Mesenchymal stem cell (in vitro differentiated cells and primary cell): Measurements from ENCODE around the gene DIP2C.

ENCODE experiments used
- DNase-seq: peaks from one replicate; pipeline ENCODE4 v3.0.0-alpha.2; 2013
- H2AFZ ChIP-seq: one replicate; pipeline ENCODE4 v1.6.1; 2013; ENCODE audit warnings: low read depth, mild to moderate bottlenecking, control low read depth, inconsistent platforms, low read length, moderate library complexity
- H2AK5ac ChIP-seq: 2 replicates; pipeline ENCODE4 v1.6.1; 2013; ENCODE audit warnings: low read length, moderate library complexity, mild to moderate bottlenecking, inconsistent platforms; ENCODE audit not compliant: severe bottlenecking
- H2BK120ac ChIP-seq: one replicate; pipeline ENCODE4 v1.6.1; 2013; ENCODE audit warnings: low read depth, mild to moderate bottlenecking, inconsistent platforms, low read length, moderate library complexity
- H2BK12ac ChIP-seq, 2 experiments: one replicate each; pipeline ENCODE4 v1.6.1; 2013; ENCODE audit warnings: inconsistent platforms in 2 of 2, low read length in 2 of 2, mild to moderate bottlenecking in 2 of 2, moderate library complexity in 2 of 2, control low read depth in 1 of 2
- H2BK15ac ChIP-seq: one replicate; pipeline ENCODE4 v1.6.1; 2013; ENCODE audit warnings: mild to moderate bottlenecking, low read depth, inconsistent platforms; ENCODE audit not compliant: poor library complexity, severe bottlenecking
- H2BK5ac ChIP-seq: 2 replicates; pipeline ENCODE4 v1.6.1; 2013; ENCODE audit warnings: low read depth, mild to moderate bottlenecking, low read length, control low read depth, inconsistent platforms; ENCODE audit not compliant: poor library complexity, severe bottlenecking
- H3K14ac ChIP-seq, 2 experiments: one replicate each; pipeline ENCODE4 v1.6.1; 2013; ENCODE audit warnings: inconsistent platforms in 2 of 2, low read length in 2 of 2, control low read depth in 1 of 2, mild to moderate bottlenecking in 1 of 2, moderate library complexity in 1 of 2
- H3K18ac ChIP-seq, 2 experiments: one replicate each; pipeline ENCODE4 v1.6.1; 2013; ENCODE audit warnings: inconsistent platforms in 2 of 2, low read length in 2 of 2, control low read depth in 1 of 2, low read depth in 1 of 2, mild to moderate bottlenecking in 1 of 2
- H3K23ac ChIP-seq, 2 experiments: one replicate each; pipeline ENCODE4 v1.6.1; 2013; ENCODE audit warnings: inconsistent platforms in 2 of 2, low read length in 2 of 2, mild to moderate bottlenecking in 2 of 2, moderate library complexity in 2 of 2, control low read depth in 1 of 2
- H3K27ac ChIP-seq: 2 replicates; pipeline ENCODE4 v1.5.1; 2013; ENCODE audit warnings: mild to moderate bottlenecking, moderate library complexity, low read length, control low read depth, inconsistent platforms; ENCODE audit not compliant: poor library complexity, severe bottlenecking
- H3K27me3 ChIP-seq, 2 experiments: 2 replicates each; pipeline versions ENCODE4 v1.6.1 to v1.7.0; 2013; ENCODE audit warnings: low read length in 2 of 2, mild to moderate bottlenecking in 2 of 2, moderate library complexity in 2 of 2, control low read depth in 1 of 2, inconsistent platforms in 1 of 2; ENCODE audit not compliant: control insufficient read depth in 1 of 2, insufficient read depth in 1 of 2
- H3K36me3 ChIP-seq, 2 experiments: 2 replicates each; pipeline versions ENCODE4 v1.6.1 to v1.7.0; 2013; ENCODE audit warnings: low read length in 2 of 2, control low read depth in 1 of 2, inconsistent platforms in 1 of 2, low read depth in 1 of 2, mild to moderate bottlenecking in 1 of 2; ENCODE audit not compliant: insufficient read depth in 2 of 2, control insufficient read depth in 1 of 2
- H3K4ac ChIP-seq, 2 experiments: one replicate each; pipeline ENCODE4 v1.6.1; 2013; ENCODE audit warnings: inconsistent platforms in 2 of 2, low read length in 2 of 2, mild to moderate bottlenecking in 2 of 2, moderate library complexity in 2 of 2, control low read depth in 1 of 2, low read depth in 1 of 2
- H3K4me1 ChIP-seq: 2 replicates; pipeline ENCODE4 v1.6.1; 2013; ENCODE audit warnings: low read depth, low read length, control low read depth; ENCODE audit not compliant: control insufficient read depth, insufficient read depth
- H3K4me2 ChIP-seq: 2 replicates; pipeline ENCODE4 v1.6.1; 2013; ENCODE audit warnings: low read length, mild to moderate bottlenecking, inconsistent platforms; ENCODE audit not compliant: poor library complexity, severe bottlenecking
- H3K4me3 ChIP-seq, 2 experiments: 2 replicates each; pipeline versions ENCODE4 v1.5.1 to v1.7.0; 2013; ENCODE audit warnings: low read length in 2 of 2, mild to moderate bottlenecking in 2 of 2, control low read depth in 1 of 2, low read depth in 1 of 2; ENCODE audit not compliant: insufficient read depth in 1 of 2
- H3K79me1 ChIP-seq: replicated peaks from 2 replicates; pipeline ENCODE4 v1.6.1; 2013; ENCODE audit warnings: mild to moderate bottlenecking, control low read depth, low read length, inconsistent platforms; ENCODE audit not compliant: poor library complexity, severe bottlenecking
- H3K9ac ChIP-seq: 2 replicates; pipeline ENCODE4 v1.7.0; 2013; ENCODE audit warnings: mild to moderate bottlenecking, low read length, moderate library complexity
- H3K9me3 ChIP-seq: 2 replicates; pipeline ENCODE4 v1.7.0; 2013; ENCODE audit warnings: mild to moderate bottlenecking, low read length; ENCODE audit not compliant: control insufficient read depth
- H4K8ac ChIP-seq: one replicate; pipeline ENCODE4 v1.6.1; 2013; ENCODE audit warnings: inconsistent platforms, mild to moderate bottlenecking, low read length, moderate library complexity
- H4K91ac ChIP-seq: one replicate; pipeline ENCODE4 v1.6.1; 2013; ENCODE audit warnings: mild to moderate bottlenecking, low read length, inconsistent platforms
- WGBS: methylation state at CpG from one replicate; pipeline ENCODE4 v1.1.7; 2013; ENCODE audit warnings: mixed read lengths; 5-methylcytosine and 5-hydroxymethylcytosine counted together

DIP2C gene

DNA sequence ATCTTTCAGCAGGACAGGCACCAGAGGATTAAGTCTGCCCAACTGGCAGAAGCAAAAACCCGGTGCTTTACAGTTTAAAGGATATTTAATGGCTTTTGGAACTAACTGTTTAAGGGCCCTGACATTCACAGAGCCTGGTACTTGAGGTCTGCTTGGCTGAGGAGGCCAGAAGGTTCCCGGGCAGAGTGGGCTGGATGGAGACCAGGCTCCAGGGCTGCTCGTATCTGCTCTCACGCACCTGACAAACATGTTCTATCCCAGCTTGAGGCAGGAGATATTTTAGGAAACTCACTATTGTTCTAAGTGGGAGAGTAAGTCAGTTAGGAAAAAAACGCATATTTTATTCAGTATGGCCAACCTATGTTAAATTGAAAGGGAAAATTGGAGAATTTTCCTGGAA lies 410.8 kb downstream of the DIP2C start:
- Histone ChIP-seq H2AK5ac (no peak overlapping the region), H2BK15ac (no peak overlapping the region), H3K9ac (no peak overlapping the region), H3K4me1 (peaks cover 13% of the 10 kb centered on the region), H3K4me2 (no peak overlapping the region), H2AFZ (no peak overlapping the region), H3K23ac (no peak overlapping the region), H2BK120ac (no peak overlapping the region), H2BK12ac (no peak overlapping the region), H4K8ac (no peak overlapping the region), H3K4ac (no peak overlapping the region), H3K27ac (no peak overlapping the region), H2BK5ac (no peak overlapping the region), H4K91ac (no peak overlapping the region), H3K79me1 (peaks cover 9% of the 10 kb centered on the region), H3K4me3 (no peak overlapping the region), H3K18ac (no peak overlapping the region), H3K27me3 (no peaks in the 10 kb centered on the region), H3K9me3 (no peaks in the 10 kb centered on the region), H3K14ac (no peak overlapping the region), H3K36me3 (peaks cover 57 to 87% of the 10 kb centered on the region in 2 experiments)
- 97% methylated on average over 5 of the region's 5 CpGs for WGBS
- DNase-seq = no peak

DNA sequence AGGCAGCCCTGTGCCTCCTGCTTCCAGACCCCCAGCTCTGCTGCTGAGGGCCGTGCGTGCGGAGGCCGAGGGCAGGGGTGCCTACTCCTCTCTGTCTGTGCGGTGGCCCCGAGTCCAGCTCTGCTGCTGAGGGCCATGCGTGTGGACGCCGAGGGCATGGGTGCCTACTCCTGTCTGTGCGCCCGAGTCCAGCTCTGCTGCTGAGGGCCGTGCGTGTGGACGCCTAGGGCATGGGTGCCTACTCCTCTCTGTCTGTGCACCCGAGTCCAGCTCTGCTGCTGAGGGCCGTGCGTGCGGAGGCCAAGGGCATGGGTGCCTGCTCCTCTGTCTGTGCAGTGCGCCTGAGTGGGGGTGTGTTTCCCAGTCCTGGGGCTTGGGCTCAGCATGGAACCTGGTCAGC lies 411.5 kb downstream of the DIP2C start:
- H3K79me1 ChIP-seq = peaks cover 9% of the 10 kb centered on the region
- H2BK15ac ChIP-seq = no peak overlapping the region
- no peak overlapping the region for H2BK5ac ChIP-seq
- H3K4me1 ChIP-seq = peaks cover 13% of the 10 kb centered on the region
- no peaks in the 10 kb centered on the region for H3K9me3 ChIP-seq
- H3K4me3 ChIP-seq = no peak overlapping the region
- H2AK5ac ChIP-seq = no peak overlapping the region
- no peak overlapping the region for H2AFZ ChIP-seq
- no peak overlapping the region for H2BK120ac ChIP-seq
- H3K23ac ChIP-seq = no peak overlapping the region
- no peak overlapping the region for H3K9ac ChIP-seq
- no peak overlapping the region for H2BK12ac ChIP-seq
- H3K4ac ChIP-seq = no peak overlapping the region
- no peak overlapping the region for H4K8ac ChIP-seq
- no peak overlapping the region for H3K18ac ChIP-seq
- DNase-seq = no peak
- WGBS = 98% methylated on average over 19 of the region's 19 CpGs
- H3K4me2 ChIP-seq = no peak overlapping the region
- H3K14ac ChIP-seq = no peak overlapping the region
- no peak overlapping the region for H3K27ac ChIP-seq
- H4K91ac ChIP-seq = no peak overlapping the region
- peaks cover 58 to 84% of the 10 kb centered on the region in 2 experiments for H3K36me3 ChIP-seq
- no peaks in the 10 kb centered on the region for H3K27me3 ChIP-seq

DNA sequence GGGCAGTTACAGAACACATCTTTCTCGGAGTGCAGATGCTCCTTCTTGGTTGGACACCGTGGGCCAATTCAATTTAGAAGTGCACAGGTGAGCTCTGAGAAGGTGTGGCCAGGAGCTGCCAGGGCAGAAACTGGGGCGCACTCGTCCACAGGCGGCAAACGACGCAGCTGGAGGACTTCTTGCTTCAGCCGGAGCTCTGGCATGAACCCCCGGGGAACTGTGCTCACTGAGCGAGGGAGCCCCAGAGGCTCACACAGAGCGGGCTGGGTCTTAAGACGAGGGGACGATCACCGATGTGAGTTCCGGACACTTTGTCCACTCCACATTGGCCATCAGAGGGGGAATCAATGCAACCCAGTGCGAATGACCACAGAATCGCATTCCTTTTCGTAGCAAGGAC lies 413.8 kb downstream of the DIP2C start:
- Histone ChIP-seq H3K4ac (no peak overlapping the region), H2AK5ac (no peak overlapping the region), H3K23ac (no peak overlapping the region), H3K9ac (no peak overlapping the region), H3K9me3 (no peaks in the 10 kb centered on the region), H3K36me3 (peaks cover 57 to 66% of the 10 kb centered on the region in 2 experiments), H3K79me1 (peaks cover 9% of the 10 kb centered on the region), H3K4me2 (no peak overlapping the region), H4K91ac (no peak overlapping the region), H2BK15ac (no peak overlapping the region), H3K14ac (no peak overlapping the region), H2AFZ (no peak overlapping the region), H2BK120ac (no peak overlapping the region), H3K4me1 (peaks cover 15% of the 10 kb centered on the region), H3K18ac (no peak overlapping the region), H3K27ac (no peak overlapping the region), H2BK12ac (no peak overlapping the region), H3K4me3 (no peak overlapping the region), H4K8ac (no peak overlapping the region), H2BK5ac (no peak overlapping the region), H3K27me3 (no peaks in the 10 kb centered on the region)
- DNase-seq = no peak
- WGBS = 96% methylated on average over 18 of the region's 18 CpGs

DNA sequence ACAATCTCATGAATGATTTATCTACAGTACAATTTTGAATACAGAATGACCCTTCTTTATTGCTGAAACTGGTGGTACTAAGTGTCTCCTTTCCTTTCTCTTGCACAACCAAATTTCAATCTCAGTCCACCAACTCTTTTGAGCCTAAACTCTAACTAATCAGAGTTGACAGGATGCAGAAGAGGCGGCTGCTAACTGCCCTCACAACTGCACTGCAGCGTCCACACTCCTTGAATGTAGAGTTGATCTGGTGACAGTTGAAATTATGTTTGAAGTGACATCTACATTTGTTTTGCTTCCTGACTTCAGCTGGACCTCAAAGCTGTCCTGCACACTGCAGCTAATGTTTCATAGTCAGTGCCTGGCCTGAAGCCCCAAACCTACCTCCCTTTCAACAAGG lies 414.6 kb downstream of the DIP2C start:
- H3K27ac ChIP-seq = no peak overlapping the region
- no peak overlapping the region for H2BK120ac ChIP-seq
- H3K9me3 ChIP-seq = no peaks in the 10 kb centered on the region
- no peak overlapping the region for H4K91ac ChIP-seq
- H2AFZ ChIP-seq = no peak overlapping the region
- no peak overlapping the region for H3K4ac ChIP-seq
- H3K36me3 ChIP-seq = peaks cover 52 to 58% of the 10 kb centered on the region in 2 experiments
- no peak for DNase-seq
- peaks cover 6% of the 10 kb centered on the region for H3K79me1 ChIP-seq
- no peak overlapping the region for H2BK5ac ChIP-seq
- H3K4me1 ChIP-seq = peaks cover 16% of the 10 kb centered on the region
- H3K27me3 ChIP-seq = no peaks in the 10 kb centered on the region
- H4K8ac ChIP-seq = no peak overlapping the region
- no peak overlapping the region for H2AK5ac ChIP-seq
- H2BK12ac ChIP-seq = no peak overlapping the region
- no peak overlapping the region for H3K14ac ChIP-seq
- no CpG with 5 or more reads among the region's 2 CpGs for WGBS
- H3K23ac ChIP-seq = no peak overlapping the region
- H3K18ac ChIP-seq = no peak overlapping the region
- H3K4me2 ChIP-seq = no peak overlapping the region
- H3K4me3 ChIP-seq = no peak overlapping the region
- H3K9ac ChIP-seq = no peak overlapping the region
- H2BK15ac ChIP-seq = no peak overlapping the region
